Ectodermal cell (in vitro differentiated cells): ENCODE measurements around the gene SPATA19. TPM values are rescaled to one million over a fixed set of nuclear protein-coding genes. Genes with fewer than 3 reads are reported as not detected.

Experiments used
- H3K27ac ChIP-seq: 2 replicates; pipeline ENCODE4 v1.7.0; 2013; ENCODE audit warnings: mild to moderate bottlenecking, low read depth, low read length; ENCODE audit not compliant: insufficient read depth, poor library complexity, severe bottlenecking
- H3K27me3 ChIP-seq: 2 replicates; pipeline ENCODE4 v1.7.0; 2013; ENCODE audit warnings: mild to moderate bottlenecking, low read length; ENCODE audit not compliant: insufficient read depth, control insufficient read depth, poor library complexity, severe bottlenecking
- H3K36me3 ChIP-seq: one replicate; pipeline ENCODE4 v1.7.0; 2013; ENCODE audit warnings: low read length; ENCODE audit not compliant: control insufficient read depth, insufficient read depth
- H3K4me1 ChIP-seq: one replicate; pipeline ENCODE4 v1.7.0; 2013; ENCODE audit warnings: low read length; ENCODE audit not compliant: control insufficient read depth, insufficient read depth
- H3K4me3 ChIP-seq: 2 replicates; pipeline ENCODE4 v1.7.0; 2013; ENCODE audit warnings: low read depth, low read length, control low read depth; ENCODE audit not compliant: insufficient read depth
- H3K9me3 ChIP-seq: 2 replicates; pipeline ENCODE4 v1.7.0; 2013; ENCODE audit warnings: mild to moderate bottlenecking, low read length, moderate library complexity; ENCODE audit not compliant: control insufficient read depth
- WGBS, 2 experiments: methylation state at CpG; one replicate each; pipeline ENCODE4 v1.1.7; 2013; ENCODE audit warnings: missing lambda C conversion rate in 2 of 2; 5-methylcytosine and 5-hydroxymethylcytosine counted together
- polyA plus RNA-seq, 4 experiments: library from polyadenylated mRNA; stranded (reverse); fragments of 50-300 nt; gene quantifications; one replicate each; pipeline ENCODE4 v1.2.3, GENCODE V29; 2013

Gene SPATA19, protein sequence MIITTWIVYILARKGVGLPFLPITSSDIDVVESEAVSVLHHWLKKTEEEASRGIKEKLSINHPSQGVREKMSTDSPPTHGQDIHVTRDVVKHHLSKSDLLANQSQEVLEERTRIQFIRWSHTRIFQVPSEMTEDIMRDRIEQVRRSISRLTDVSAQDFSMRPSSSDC
- not detected for polyA plus RNA-seq (2013, experiment 1 of 4)
- polyA plus RNA-seq (2013, experiment 2 of 4): not detected
- not detected for polyA plus RNA-seq (2013, experiment 3 of 4)
- not detected for polyA plus RNA-seq (2013, experiment 4 of 4)

DNA sequence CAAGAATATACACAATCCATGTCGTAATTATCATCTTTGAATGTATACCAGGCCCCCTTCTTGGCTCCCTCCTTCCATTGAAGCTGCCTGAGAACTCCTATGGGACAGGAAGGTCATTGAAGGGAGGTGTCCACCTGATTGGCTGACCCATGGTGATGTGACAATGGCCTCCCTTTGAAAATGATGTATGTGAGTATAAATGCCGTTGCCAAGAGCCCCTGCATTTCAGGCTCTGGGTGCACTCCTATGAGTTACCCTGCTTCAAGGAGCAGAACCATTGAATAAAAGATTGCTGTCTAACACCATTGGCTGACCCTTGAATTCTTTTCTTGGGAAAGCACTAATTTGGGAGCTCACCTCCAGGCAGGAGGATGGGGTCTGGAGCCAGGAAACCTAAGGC lies at the start of gene SPATA19:
Gene SPATA19, minus strand, starts transcription at position 101 of the 400 bp plus-strand sequence. Its CDS starts 67 bp downstream, at position 34.
- Histone ChIP-seq H3K27me3 (no peaks in the 10 kb centered on the region), H3K27ac (no peak within 1 kb of the TSS), H3K9me3 (peaks cover 3% of the 10 kb centered on the region), H3K36me3 (no peaks in the 10 kb centered on the region), H3K4me3 (no peak within 1 kb of the TSS), H3K4me1 (no peaks in the 10 kb centered on the region)
- 89 to 98% methylated on average over 2 of the region's 2 CpGs for WGBS, 2 experiments

DNA sequence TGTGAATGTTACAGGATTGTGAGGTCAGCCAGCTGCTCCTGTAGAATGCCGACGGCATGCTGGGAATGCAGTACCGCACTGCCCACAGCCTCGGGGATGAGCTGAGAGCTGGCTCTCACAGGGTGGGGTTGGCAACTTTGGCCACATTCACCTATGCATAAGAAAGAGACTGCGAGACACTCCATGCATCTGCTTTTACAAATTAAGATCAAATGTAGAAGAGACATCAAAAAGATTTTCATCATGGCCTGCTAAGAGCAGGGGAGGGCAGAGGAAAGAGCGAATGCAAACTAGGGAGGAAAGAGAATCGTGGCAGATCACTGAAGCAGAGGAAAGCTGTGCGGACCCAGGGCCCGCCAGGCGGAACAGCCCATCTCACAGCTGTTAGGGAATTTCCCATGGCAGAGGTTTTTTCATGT lies 49.8 kb upstream of the SPATA19 start:
- 20 to 25% methylated on average over 9 to 10 of the region's 10 CpGs for WGBS, 2 experiments
- Histone ChIP-seq H3K4me1 (peaks cover 18% of the 10 kb centered on the region), H3K9me3 (no peaks in the 10 kb centered on the region), H3K27ac (no peak overlapping the region), H3K4me3 (no peak overlapping the region), H3K27me3 (no peaks in the 10 kb centered on the region), H3K36me3 (no peaks in the 10 kb centered on the region)

DNA sequence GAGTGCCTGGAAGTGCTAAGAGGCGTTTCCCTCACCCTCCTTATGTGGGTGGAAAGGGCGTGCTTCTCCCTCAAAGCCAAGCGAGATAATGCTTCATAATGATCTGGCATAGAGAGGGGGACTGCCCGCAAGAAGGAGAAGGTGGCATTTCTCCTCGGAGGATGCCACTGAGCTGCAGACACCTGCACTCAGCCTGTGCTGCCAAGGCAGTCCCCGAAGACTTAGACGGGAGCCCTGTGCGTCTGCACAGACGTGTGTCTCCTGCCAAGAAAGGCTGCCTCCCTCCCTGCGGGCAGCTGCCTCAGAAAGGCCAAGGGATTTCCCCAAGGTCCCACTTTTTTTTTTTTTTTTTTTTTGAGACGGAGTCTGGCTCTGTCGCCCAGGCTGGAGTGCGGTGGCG lies 48.1 kb upstream of the SPATA19 start:
- Histone ChIP-seq H3K27me3 (no peaks in the 10 kb centered on the region), H3K9me3 (no peaks in the 10 kb centered on the region), H3K4me3 (no peak overlapping the region), H3K36me3 (no peaks in the 10 kb centered on the region), H3K27ac (no peak overlapping the region), H3K4me1 (peaks cover 18% of the 10 kb centered on the region)
- WGBS, 2 experiments: 91 to 92% methylated on average over 13 to 14 of the region's 14 CpGs

DNA sequence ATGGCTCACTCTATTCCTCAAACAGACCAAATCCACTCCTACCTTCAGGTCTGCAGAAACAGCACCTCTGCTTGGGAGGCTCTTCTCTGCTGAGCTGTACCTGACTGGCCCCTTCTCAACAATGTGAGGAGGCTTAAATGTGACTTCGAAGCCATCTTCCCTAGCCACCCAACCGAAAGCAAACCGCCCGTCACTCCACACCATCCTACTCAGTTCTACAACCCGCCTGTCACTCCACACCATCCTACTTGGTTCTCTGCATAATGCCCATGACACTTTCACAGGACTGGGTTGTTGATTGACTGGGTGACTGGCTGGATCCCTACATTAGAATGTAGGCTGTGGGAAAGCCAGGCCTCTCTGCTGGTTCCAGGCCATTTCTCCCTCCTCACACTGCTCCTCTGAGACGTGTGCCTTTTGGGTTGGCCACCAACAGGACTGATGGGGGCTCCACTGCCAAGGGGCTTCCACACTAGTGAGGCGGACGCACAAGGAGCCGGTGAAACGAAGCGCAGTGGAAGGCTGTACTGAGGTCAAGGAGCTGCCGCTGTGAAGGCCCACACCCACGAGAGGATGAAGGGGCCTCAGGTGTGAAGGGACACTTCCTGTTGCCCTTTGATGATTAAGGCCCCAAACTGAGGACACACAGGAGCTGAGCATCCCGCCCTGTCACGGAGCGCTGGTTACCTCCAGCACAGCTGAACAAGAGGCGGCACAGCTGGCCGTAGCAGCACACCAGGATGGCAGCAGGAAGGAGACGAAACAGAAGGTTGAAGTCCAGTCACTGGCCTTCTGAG lies 47.5 kb upstream of the SPATA19 start:
- WGBS, 2 experiments: 94% methylated on average over 19 of the region's 19 CpGs
- Histone ChIP-seq H3K4me1 (peaks cover 18% of the 10 kb centered on the region), H3K9me3 (no peaks in the 10 kb centered on the region), H3K4me3 (no peak overlapping the region), H3K36me3 (no peaks in the 10 kb centered on the region), H3K27ac (no peak overlapping the region), H3K27me3 (no peaks in the 10 kb centered on the region)

DNA sequence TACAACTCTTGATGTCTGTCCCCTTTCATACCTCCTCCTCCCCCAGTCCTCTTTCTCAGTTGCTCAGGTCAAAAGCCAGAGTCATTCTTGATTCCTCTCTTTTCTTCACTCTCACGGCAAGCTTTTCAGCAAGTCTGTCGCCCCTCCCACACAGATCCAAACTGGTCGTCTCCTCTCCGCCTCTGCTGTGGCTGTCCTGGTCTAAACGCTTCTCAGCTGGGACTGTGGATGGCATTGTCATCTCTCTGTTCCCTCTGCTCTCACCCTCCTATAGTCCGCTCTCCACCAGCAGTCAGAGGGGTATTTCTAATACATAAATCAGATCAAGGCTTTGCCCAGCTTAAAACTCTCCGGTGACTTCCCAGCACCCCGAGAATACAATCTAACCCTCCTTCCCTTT lies 46.8 kb upstream of the SPATA19 start:
- WGBS, 2 experiments: 76 to 79% methylated on average over 8 of the region's 8 CpGs

DNA sequence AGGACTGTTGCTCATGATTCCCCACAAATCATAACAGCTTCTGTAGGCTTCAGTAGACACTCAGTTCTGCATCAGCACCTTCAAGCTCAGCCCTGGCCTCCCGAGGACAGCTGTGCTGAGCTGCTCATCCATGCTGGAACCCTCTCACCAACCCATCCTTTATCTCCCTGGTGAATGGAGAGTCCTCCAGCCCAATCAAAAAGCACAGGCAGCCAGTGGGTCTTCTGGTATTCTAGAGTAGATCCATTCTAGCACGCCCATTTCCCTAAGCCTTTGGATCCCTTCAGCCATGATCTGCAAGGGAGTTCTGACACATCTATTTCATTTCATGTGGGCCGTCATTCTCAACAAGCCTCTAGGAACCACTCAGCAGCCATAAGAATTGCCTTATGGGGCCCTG lies 44.6 kb upstream of the SPATA19 start:
- Histone ChIP-seq H3K4me1 (peaks cover 7% of the 10 kb centered on the region), H3K27ac (no peak overlapping the region), H3K27me3 (no peaks in the 10 kb centered on the region), H3K9me3 (no peaks in the 10 kb centered on the region), H3K4me3 (no peak overlapping the region), H3K36me3 (no peaks in the 10 kb centered on the region)
- WGBS, 2 experiments: 88 to 89% methylated on average over 3 of the region's 3 CpGs

More for the DNA sequence above, 46.8 kb upstream of the SPATA19 start:
- Histone ChIP-seq H3K27me3 (no peaks in the 10 kb centered on the region), H3K36me3 (no peaks in the 10 kb centered on the region), H3K4me3 (no peak overlapping the region), H3K9me3 (no peaks in the 10 kb centered on the region), H3K4me1 (peaks cover 18% of the 10 kb centered on the region), H3K27ac (no peak overlapping the region)

DNA sequence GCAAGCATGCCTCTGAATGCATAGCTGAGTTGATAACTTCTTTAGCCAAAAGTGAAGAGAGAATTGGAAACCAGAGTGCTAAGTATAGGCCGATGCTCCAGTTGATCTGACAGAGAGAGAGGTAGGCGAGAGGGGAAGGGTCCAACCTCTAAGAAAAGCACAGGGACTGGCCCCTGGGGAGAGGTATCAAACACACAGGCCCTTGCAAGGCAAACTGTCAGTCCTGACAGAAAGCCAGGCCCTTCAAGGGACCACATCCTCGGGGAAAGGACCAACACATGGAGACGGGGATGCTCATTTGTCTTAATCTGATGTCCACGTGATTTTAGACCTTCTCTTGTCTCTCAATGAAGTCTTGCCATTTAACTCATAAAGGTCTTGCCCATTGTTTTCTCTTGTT lies 43.9 kb upstream of the SPATA19 start:
- no peaks in the 10 kb centered on the region for H3K27me3 ChIP-seq
- H3K27ac ChIP-seq: no peak overlapping the region
- no peaks in the 10 kb centered on the region for H3K36me3 ChIP-seq
- no peaks in the 10 kb centered on the region for H3K9me3 ChIP-seq
- WGBS, 2 experiments: 92% methylated on average over 5 of the region's 5 CpGs
- no peak overlapping the region for H3K4me3 ChIP-seq
- H3K4me1 ChIP-seq: no peaks in the 10 kb centered on the region

DNA sequence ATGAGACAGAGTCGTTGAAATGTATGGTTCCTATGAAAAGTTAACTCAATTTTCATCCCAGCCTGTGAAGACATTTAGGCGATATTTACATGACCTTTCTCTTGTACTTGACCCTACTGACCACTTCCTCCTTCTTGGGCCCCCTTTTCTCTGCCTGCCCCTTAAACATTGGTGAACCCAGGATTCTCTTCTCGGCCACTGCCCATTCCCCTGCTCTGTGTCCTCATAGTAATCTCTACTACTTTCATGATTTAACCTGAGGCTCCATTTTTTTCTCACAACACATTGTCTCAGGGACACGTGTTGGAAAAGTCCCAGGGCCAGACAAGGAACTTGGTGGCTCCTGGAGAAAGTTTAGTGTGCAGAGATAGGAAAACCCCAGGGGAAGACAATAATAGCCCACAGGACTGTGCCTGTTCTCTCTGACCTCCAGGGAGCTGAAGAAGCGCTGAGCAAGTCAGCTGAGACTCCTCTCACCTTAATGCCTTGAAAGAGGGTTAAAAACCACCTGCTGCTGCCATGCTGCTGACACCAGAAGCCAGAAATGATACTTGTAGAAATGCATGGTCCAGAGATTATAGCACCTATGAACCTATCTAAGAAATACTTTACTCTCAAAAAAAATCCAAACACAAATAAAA lies 42.5 kb upstream of the SPATA19 start:
- 94% methylated on average over 5 of the region's 5 CpGs for WGBS, 2 experiments
- no peak overlapping the region for H3K27ac ChIP-seq

DNA sequence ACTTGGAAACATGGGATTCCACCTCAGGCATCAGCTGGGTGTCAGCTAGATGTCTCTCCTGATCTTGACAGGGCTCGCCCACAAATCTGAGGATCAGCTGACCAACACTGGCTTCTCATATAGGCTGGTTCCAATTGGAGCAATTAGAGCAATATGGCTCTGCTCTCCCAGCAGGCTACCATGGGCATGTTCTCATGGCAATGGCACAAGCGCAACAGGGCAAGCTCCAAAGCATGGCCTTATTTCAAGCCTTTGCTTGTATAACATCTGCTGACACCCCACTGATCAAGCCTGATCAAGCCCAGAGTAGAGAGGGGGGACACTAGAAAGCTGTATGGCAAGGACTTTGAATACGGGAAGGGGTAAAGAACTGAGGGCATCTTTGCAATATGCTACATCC lies 40.7 kb upstream of the SPATA19 start:
- H3K4me3 ChIP-seq: no peak overlapping the region
- WGBS, 2 experiments: 93 to 95% methylated on average over 3 of the region's 3 CpGs

More for the DNA sequence above, 42.5 kb upstream of the SPATA19 start:
- H3K9me3 ChIP-seq: no peaks in the 10 kb centered on the region
- no peaks in the 10 kb centered on the region for H3K27me3 ChIP-seq
- H3K4me1 ChIP-seq: no peaks in the 10 kb centered on the region
- no peaks in the 10 kb centered on the region for H3K36me3 ChIP-seq
- H3K4me3 ChIP-seq: no peak overlapping the region

DNA sequence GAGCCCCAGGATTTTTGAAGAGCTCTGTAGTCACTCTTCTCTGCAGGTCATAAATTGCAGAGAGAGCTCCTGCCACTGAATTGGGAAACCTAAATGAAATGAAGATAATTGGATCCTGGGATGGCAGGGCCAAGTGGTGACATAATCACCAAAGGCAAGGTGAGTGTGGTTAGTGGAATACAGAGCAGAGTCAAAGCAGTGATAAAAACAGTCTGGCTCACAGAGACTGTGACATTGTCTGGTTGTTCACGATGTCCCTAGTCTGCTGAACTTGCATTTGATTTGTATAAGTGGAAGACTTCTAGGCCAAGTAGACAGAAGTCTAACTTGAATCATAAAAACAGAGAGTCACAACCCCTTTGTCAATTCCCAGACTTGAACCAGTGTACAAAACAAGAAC lies 26.8 kb upstream of the SPATA19 start:
- Histone ChIP-seq H3K27ac (no peak overlapping the region), H3K9me3 (no peaks in the 10 kb centered on the region)

More for the DNA sequence above, 40.7 kb upstream of the SPATA19 start:
- no peak overlapping the region for H3K27ac ChIP-seq
- no peaks in the 10 kb centered on the region for H3K36me3 ChIP-seq
- H3K9me3 ChIP-seq: no peaks in the 10 kb centered on the region
- H3K4me1 ChIP-seq: no peaks in the 10 kb centered on the region
- H3K27me3 ChIP-seq: no peaks in the 10 kb centered on the region

More for the DNA sequence above, 26.8 kb upstream of the SPATA19 start:
- Histone ChIP-seq H3K4me3 (no peak overlapping the region), H3K27me3 (no peaks in the 10 kb centered on the region), H3K36me3 (no peaks in the 10 kb centered on the region), H3K4me1 (no peaks in the 10 kb centered on the region)
- 48 to 56% methylated on average over 1 of the region's 1 CpG for WGBS, 2 experiments
